ENCODE data around the gene TCF7L2. TPM values are rescaled to one million over a fixed set of nuclear protein-coding genes. Genes with fewer than 3 reads are reported as not detected.

The TCF7L2 gene
- total RNA-seq, 2 donors from 2014 or later, result 9.1 to 25.7 TPM

- Histone ChIP-seq H3K4me3 (no peak overlapping the region), H3K27ac (no peak overlapping the region), H3K4me1 (no peaks in the 10 kb centered on the region), H3K36me3 (replicated peaks in 1 of 2; ENCODE audit: insufficient read depth in 1 of 2, low read depth in 2 of 2) (no peaks in the 10 kb centered on the region), H3K9me3 (no peaks in the 10 kb centered on the region), H3K27me3 (no peaks in the 10 kb centered on the region)
- TF ChIP-seq POLR2A (IDR thresholded peaks at IDR 0.05) (no peak), CTCF (IDR thresholded peaks at IDR 0.05) (no peak)
- no peak for ATAC-seq
- intact Hi-C loops (cut with DNase I), result no loop called here
- 94 to 96% methylated on average over 12 of the region's 12 CpGs for WGBS, 2 donors
- DNase-seq, result no peak
These were observed 94.1 kb downstream of the TCF7L2 start for GRCh38 chr10:113044016-113044755.

GRCh38 chr10:113045147-113046055 lies 95.4 kb downstream of the TCF7L2 start:
- WGBS, 2 donors, result 83 to 93% methylated on average over 10 of the region's 10 CpGs
- Histone ChIP-seq H3K27ac (no peak overlapping the region), H3K27me3 (no peaks in the 10 kb centered on the region), H3K4me1 (no peaks in the 10 kb centered on the region), H3K9me3 (no peaks in the 10 kb centered on the region), H3K36me3 (replicated peaks in 1 of 2; ENCODE audit: insufficient read depth in 1 of 2, low read depth in 2 of 2) (no peaks in the 10 kb centered on the region), H3K4me3 (no peak overlapping the region)
- intact Hi-C loops (cut with DNase I), result no loop called here
- DNase-seq (no peak), ATAC-seq (no peak)
- TF ChIP-seq POLR2A (IDR thresholded peaks at IDR 0.05) (no peak), CTCF (IDR thresholded peaks at IDR 0.05) (no peak)

GRCh38 chr10:113047151-113047550 lies 97.1 kb downstream of the TCF7L2 start:
- no peak for TF ChIP-seq POLR2A (IDR thresholded peaks at IDR 0.05)
- no peak for TF ChIP-seq CTCF (IDR thresholded peaks at IDR 0.05)
- no peak overlapping the region for H3K4me3 ChIP-seq
- 61 to 62% methylated on average over 4 of the region's 4 CpGs for WGBS, 2 donors
- no peaks in the 10 kb centered on the region for H3K4me1 ChIP-seq
- H3K27ac ChIP-seq, result no peak overlapping the region
- no peaks in the 10 kb centered on the region for H3K27me3 ChIP-seq
- H3K36me3 ChIP-seq (replicated peaks in 1 of 2; ENCODE audit: insufficient read depth in 1 of 2, low read depth in 2 of 2), result no peaks in the 10 kb centered on the region
- ATAC-seq (no peak), DNase-seq (no peak)
- intact Hi-C loops (cut with DNase I), result no loop called here
- no peaks in the 10 kb centered on the region for H3K9me3 ChIP-seq

GRCh38 chr10:113047605-113047962 lies 97.5 kb downstream of the TCF7L2 start:
- intact Hi-C loops (cut with DNase I), result no loop called here
- WGBS, 2 donors, result 39 to 55% methylated on average over 5 of the region's 5 CpGs
- no peak for TF ChIP-seq POLR2A (IDR thresholded peaks at IDR 0.05)
- no peak for TF ChIP-seq CTCF (IDR thresholded peaks at IDR 0.05)
- Histone ChIP-seq H3K4me3 (no peak overlapping the region), H3K36me3 (replicated peaks in 1 of 2; ENCODE audit: insufficient read depth in 1 of 2, low read depth in 2 of 2) (no peaks in the 10 kb centered on the region), H3K27me3 (no peaks in the 10 kb centered on the region), H3K4me1 (no peaks in the 10 kb centered on the region), H3K27ac (peak overlapping the region in 1 of 4 donors; percentile 2), H3K9me3 (no peaks in the 10 kb centered on the region)
- peak in 1 of 4 donors; percentile 17 for DNase-seq
- no peak for ATAC-seq

Data from body of pancreas (tissue), 4 donors.